Muscle layer of duodenum (tissue), 2 donors: ENCODE data around the gene BTNL9.
"Not testable (repeated sequence)": the region's sequence is repeated elsewhere in the genome, so short reads cannot be mapped to it uniquely, and the experiment has no call there.

Experiments used
- H3K27ac ChIP-seq: one replicate; pipeline ENCODE4 v1.7.0; 2013; ENCODE audit warnings: mild to moderate bottlenecking, low read length
- H3K27me3 ChIP-seq: one replicate; pipeline ENCODE4 v1.7.0; 2013; ENCODE audit warnings: low read depth, mild to moderate bottlenecking, control low read depth, low read length
- H3K36me3 ChIP-seq, 2 donors: one replicate each; pipeline ENCODE4 v1.7.0; 2013; ENCODE audit warnings: low read length in 2 of 2, control low read depth in 1 of 2, mild to moderate bottlenecking in 1 of 2; ENCODE audit not compliant: insufficient read depth in 2 of 2, control insufficient read depth in 1 of 2
- H3K4me1 ChIP-seq, 2 donors: one replicate each; pipeline ENCODE4 v1.7.0; 2013; ENCODE audit warnings: low read length in 2 of 2, mild to moderate bottlenecking in 2 of 2, control low read depth in 1 of 2, moderate library complexity in 1 of 2; ENCODE audit not compliant: insufficient read depth in 2 of 2, control insufficient read depth in 1 of 2
- H3K4me3 ChIP-seq, 2 donors: one replicate each; pipeline ENCODE4 v1.7.0; 2013; ENCODE audit warnings: low read length in 2 of 2, low read depth in 1 of 2, mild to moderate bottlenecking in 1 of 2
- H3K9me3 ChIP-seq, 2 donors: one replicate each; pipeline ENCODE4 v1.7.0; 2013; ENCODE audit warnings: low read length in 2 of 2, control low read depth in 1 of 2, mild to moderate bottlenecking in 1 of 2; ENCODE audit not compliant: control insufficient read depth in 1 of 2
- donor health status: healthy.

BTNL9 gene

GRCh38 chr5:181088289-181088688 is 48.2 kb downstream of the BTNL9 start:
- Histone ChIP-seq H3K36me3 (no peaks in the 10 kb centered on the region), H3K4me3 (no peak overlapping the region), H3K9me3 (no peaks in the 10 kb centered on the region), H3K4me1 (no peaks in the 10 kb centered on the region), H3K27ac (no peak overlapping the region), H3K27me3 (no peaks in the 10 kb centered on the region)

DNA sequence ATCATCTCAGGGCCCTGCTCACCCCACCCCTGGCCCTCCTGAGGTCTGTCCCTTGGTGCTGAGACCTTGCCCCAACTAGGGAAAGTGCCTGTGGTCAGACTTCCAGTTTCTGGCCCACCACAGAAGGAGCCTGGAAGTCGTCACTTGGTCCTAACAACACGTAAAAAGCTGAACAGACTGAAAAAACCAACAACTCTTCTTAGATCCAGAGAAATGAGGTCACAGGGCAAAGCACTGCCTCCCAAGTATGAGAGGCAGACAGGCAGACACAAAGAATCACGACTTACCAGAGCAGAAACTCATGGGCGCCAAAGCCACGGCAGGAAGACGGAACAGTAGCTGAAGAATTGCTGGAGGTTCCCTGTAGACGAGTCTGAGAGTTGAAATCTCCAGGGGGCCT is 52.4 kb downstream of the BTNL9 start:
- Histone ChIP-seq H3K27ac (no peak overlapping the region), H3K4me1 (no peaks in the 10 kb centered on the region), H3K36me3 (no peaks in the 10 kb centered on the region)

DNA sequence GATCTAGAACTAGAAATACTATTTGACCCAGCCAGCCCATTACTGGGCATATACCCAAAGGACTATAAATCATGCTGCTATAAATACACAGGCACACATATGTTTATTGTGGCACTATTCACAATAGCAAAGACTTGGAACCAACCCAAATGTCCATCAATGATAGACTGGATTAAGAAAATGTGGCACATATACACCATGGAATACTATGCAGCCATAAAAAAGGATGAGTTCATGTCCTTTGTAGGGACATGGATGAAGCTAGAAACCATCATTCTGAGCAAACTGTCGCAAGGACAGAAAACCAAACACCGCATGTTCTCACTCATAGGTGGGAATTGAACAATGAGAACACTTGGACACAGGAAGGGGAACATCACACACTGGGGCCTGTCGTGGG is 55.1 kb downstream of the BTNL9 start:
- H3K27ac ChIP-seq, H3K4me3 ChIP-seq, H3K9me3 ChIP-seq, H3K4me1 ChIP-seq, H3K36me3 ChIP-seq: not testable (repeated sequence)
- peaks cover 15% of the 10 kb centered on the region for H3K27me3 ChIP-seq

More for the DNA sequence above, 52.4 kb downstream of the BTNL9 start:
- Histone ChIP-seq H3K27me3 (no peaks in the 10 kb centered on the region), H3K4me3 (no peak overlapping the region), H3K9me3 (no peaks in the 10 kb centered on the region)

DNA sequence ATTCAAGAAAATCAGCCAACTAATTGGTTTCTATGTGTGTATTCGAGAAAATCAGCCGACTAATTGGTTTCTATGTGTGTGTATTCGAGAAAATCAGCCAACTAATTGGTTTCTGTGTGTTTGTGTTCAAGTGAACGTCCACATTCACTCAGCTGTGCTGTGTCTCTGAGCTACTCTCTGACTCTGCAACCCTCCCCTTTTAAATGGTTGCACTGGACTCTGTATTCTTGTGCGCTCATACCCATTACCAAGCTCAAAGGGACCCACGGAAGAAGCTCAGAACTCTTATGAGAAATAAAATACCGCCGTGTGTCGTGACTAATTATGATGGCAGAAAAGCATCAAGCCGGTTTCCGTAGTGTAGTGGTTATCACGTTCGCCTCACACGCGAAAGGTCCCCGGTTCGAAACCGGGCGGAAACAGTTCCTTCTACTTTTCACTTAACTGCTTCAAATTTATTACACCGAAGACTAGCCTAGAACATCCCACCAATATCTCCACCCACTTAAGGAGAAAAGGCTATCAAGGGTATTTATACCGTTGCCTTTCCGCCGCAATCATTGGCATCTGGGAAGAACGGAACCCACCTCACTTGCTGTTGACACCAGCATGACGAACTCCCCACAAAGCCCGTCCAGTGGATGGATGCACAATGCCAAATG is 56.8 kb downstream of the BTNL9 start:
- not testable (repeated sequence) for H3K36me3 ChIP-seq, H3K9me3 ChIP-seq, H3K4me3 ChIP-seq, H3K27ac ChIP-seq, H3K4me1 ChIP-seq
- peaks cover 16% of the 10 kb centered on the region for H3K27me3 ChIP-seq

DNA sequence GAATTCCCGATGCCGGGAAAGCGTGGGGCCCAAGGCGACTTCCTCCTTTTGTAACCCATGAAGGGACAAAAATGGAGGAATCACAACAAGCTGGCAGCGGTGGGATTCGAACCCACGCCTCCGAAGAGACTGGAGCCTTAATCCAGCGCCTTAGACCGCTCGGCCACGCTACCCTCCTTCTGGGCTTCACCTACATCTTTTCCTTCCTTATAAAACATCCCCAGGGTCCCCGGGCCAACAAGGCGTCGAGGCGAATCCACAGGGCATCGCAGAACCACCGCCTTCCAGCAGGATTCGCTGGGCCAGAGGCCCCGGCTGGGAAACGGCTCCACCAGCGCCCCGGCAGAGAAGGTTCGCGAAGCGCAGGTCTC is 57.3 kb downstream of the BTNL9 start:
- not testable (repeated sequence) for H3K36me3 ChIP-seq, H3K27ac ChIP-seq, H3K4me1 ChIP-seq, H3K4me3 ChIP-seq, H3K9me3 ChIP-seq
- H3K27me3 ChIP-seq, result peaks cover 16% of the 10 kb centered on the region

DNA sequence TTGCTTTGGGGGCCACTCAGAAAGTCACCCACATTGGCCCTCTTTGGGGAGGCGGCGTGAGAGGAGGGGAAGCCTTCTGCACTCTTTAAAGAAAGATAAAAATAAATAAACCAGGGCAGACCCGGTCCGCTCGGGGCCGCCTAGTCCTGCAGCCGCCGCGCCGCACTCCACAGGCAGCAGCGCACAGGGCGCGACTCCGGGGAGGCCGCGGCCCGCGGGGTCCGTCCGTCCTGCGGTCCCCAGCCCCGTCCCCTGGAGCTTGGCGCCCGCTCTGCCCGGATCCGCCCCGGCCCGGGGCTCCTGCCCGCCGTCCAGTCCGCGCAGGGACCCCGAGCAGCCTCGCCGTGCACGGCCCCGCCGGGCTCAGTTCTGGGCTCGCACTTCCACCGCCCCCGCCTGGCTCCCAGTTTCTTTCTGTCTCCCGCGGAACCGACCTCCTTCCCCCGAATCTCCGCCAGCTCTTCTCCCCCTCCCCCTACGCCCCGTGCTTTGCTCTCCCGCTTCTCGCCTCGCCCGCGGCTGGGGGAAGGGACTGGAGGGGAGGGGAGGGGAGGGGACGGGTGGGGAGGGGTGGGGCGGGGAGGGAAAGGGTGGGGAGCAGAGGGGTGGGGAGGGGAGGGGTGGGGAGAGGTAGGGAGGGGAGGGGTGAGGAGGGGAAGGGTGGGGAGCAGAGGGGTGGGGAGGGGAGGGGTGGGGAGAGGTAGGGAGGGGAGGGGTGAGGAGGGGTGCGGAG is 57.9 kb downstream of the BTNL9 start:
- H3K4me1 ChIP-seq, H3K9me3 ChIP-seq, H3K27ac ChIP-seq, H3K4me3 ChIP-seq, H3K36me3 ChIP-seq: not testable (repeated sequence)
- peaks cover 16% of the 10 kb centered on the region for H3K27me3 ChIP-seq

DNA sequence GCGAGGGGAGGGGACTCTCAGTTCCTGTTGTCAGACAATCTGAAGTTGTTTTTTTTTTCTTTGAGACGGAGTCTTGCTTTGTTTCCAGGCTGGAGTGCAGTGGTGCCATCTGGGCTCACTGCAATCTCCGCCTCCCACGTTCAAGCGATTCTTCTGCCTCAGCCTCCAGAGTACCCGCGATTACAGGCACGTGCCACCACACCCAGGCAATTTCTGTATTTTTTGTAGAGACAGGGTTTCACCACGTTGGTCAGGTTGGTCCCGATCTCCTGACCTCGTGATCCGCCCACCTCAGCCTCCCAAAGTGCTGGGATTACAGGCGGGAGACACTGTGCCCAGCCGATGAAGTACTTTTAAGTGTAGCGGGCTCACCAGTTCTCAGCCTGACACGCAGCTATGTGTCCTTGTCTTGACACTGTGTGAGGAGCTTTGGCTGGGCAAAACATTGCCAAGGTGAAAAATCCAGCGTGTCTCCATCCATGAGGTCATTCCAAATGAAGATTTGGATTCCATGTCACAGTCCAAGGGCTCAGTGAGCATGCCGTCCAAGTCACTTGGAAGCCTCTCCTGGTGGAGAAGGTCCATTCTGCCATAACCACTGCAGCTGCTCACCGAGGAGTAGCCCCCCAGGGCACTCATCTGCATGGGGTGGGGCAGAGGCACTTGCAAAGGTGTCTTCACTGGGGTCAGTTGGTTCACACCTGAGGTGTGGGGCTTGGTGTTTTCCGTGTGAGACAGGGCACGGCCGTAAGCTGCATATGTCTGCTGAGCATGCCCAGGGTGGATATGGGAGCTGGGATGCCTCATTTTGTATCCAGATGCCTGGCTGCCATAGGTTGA is 58.9 kb downstream of the BTNL9 start:
- H3K27me3 ChIP-seq, result peaks cover 16% of the 10 kb centered on the region
- H3K36me3 ChIP-seq, result no peaks in the 10 kb centered on the region
- H3K27ac ChIP-seq, result no peak overlapping the region
- no peaks in the 10 kb centered on the region for H3K9me3 ChIP-seq
- H3K4me1 ChIP-seq, result peaks cover 0 to 5% of the 10 kb centered on the region in 2 donors
- H3K4me3 ChIP-seq, result no peak overlapping the region

GRCh38 chr5:181099602-181100086 is 59.6 kb downstream of the BTNL9 start:
- H3K36me3 ChIP-seq, result no peaks in the 10 kb centered on the region
- peaks cover 20% of the 10 kb centered on the region for H3K27me3 ChIP-seq
- H3K9me3 ChIP-seq, result no peaks in the 10 kb centered on the region
- no peak overlapping the region for H3K4me3 ChIP-seq
- H3K27ac ChIP-seq, result no peak overlapping the region
- H3K4me1 ChIP-seq, result peaks cover 0 to 5% of the 10 kb centered on the region in 2 donors

DNA sequence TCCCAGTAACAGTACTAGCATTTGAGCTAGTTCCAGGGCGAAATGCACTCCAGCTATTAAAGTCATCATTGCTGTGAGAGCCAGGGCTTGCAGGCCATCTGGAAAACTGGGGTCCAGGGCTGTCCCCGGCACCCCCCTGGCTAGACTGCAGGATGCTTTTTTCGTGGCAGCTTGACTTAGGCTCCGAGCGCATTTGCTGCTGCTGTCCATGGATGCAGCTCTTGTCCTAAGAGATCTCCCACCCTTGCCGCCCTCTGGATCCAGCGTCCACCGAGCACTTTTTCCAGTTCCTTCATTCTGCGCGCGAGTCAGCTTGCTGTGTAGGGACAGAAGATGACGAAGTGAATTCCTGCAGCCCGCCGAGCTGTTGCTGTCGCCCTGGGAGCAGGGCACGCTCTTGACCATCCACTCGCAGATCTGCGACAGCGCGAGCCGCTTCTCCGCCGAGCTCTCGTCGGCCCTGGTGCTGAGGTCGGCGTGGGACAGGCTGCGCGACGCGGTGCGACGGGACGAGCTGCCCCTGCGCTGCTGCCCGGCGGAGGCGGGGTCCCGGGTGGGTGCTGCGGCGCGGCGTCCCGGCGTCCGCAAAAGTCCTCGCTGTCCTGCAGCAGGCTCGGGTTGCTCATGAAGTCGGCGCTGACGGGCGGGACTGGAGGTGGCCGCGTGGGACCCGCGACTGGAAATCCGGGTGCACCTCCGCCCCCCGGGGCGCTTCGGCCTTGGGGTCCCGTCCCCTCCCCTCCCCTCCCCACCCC is 60.2 kb downstream of the BTNL9 start:
- H3K9me3 ChIP-seq, result no peaks in the 10 kb centered on the region
- H3K27me3 ChIP-seq, result peaks cover 20% of the 10 kb centered on the region
- H3K27ac ChIP-seq, result no peak overlapping the region
- H3K36me3 ChIP-seq, result no peaks in the 10 kb centered on the region
- no peak overlapping the region for H3K4me3 ChIP-seq
- H3K4me1 ChIP-seq, result peaks cover 0 to 5% of the 10 kb centered on the region in 2 donors

GRCh38 chr5:181101030-181101641 is 61.1 kb downstream of the BTNL9 start:
- H3K27me3 ChIP-seq, result peaks cover 20% of the 10 kb centered on the region
- not testable (repeated sequence) for H3K9me3 ChIP-seq, H3K4me1 ChIP-seq, H3K4me3 ChIP-seq, H3K27ac ChIP-seq, H3K36me3 ChIP-seq
